PC-3 (cell line): Measurements from ENCODE around the gene ADARB2.

Experiments
- CTCF ChIP-seq: fragments of 300-600 bp; sonication (generic); conservative IDR thresholded peaks from 2 replicates; pipeline ENCODE4 v1.5.1; 2017; ENCODE audit warnings: antibody characterized with exemption, low read depth, mild to moderate bottlenecking, low read length
- EZH2 ChIP-seq: fragments of 300-600 bp; sonication (generic); IDR thresholded peaks from one replicate; pipeline ENCODE4 v1.6.1; 2017; ENCODE audit warnings: antibody characterized with exemption, mild to moderate bottlenecking, low read length; ENCODE audit not compliant: unreplicated experiment

GRCh38 chr10:1315178-1315577 is 422.1 kb downstream of the ADARB2 start:
- TF ChIP-seq CTCF (no peak), EZH2 (no peak)
